ENCODE measurements around the gene ANKZF1. TPM values are rescaled to one million over a fixed set of nuclear protein-coding genes. Genes with fewer than 3 reads are reported as not detected.

ANKZF1 gene
- polyA plus RNA-seq, 1 experiment, result 22.0 TPM

GRCh38 chr2:219268294-219268693 is 38.7 kb downstream of the ANKZF1 start:
- no peak overlapping the region for H3K27ac ChIP-seq (ENCODE audit: low read depth, low read length)
- TF ChIP-seq CTCF (IDR thresholded peaks at IDR 0.05; ENCODE audit: low read depth, low read length), result no peak
- H3K4me3 ChIP-seq (ENCODE audit: low read depth, low read length), result no peak overlapping the region
- H3K27me3 ChIP-seq (ENCODE audit: control insufficient read depth, insufficient read depth, low read length), result peaks cover 20% of the 10 kb centered on the region
- ChIA-PET CTCF (no interaction called here), POLR2A (no interaction called here)
- no peaks in the 10 kb centered on the region for H3K9me3 ChIP-seq (ENCODE audit: control insufficient read depth, insufficient read depth, low read length)
- no peak for DNase-seq (ENCODE audit: low read depth, low spot score)

GRCh38 chr2:219269362-219270054 is 39.9 kb downstream of the ANKZF1 start:
- ChIA-PET CTCF (interaction anchor here (1.9 kb wide), 1 partner anchor 25 kb away, joined by 6 read pairs; no protein-coding TSS in a partner anchor), POLR2A (no interaction called here)
- Histone ChIP-seq H3K9me3 (ENCODE audit: control insufficient read depth, insufficient read depth, low read length) (no peaks in the 10 kb centered on the region), H3K27me3 (ENCODE audit: control insufficient read depth, insufficient read depth, low read length) (peaks cover 19% of the 10 kb centered on the region), H3K4me3 (ENCODE audit: low read depth, low read length) (no peak overlapping the region), H3K27ac (ENCODE audit: low read depth, low read length) (no peak overlapping the region)
- TF ChIP-seq CTCF (IDR thresholded peaks at IDR 0.05; ENCODE audit: low read depth, low read length), result no peak
- DNase-seq (ENCODE audit: low read depth, low spot score), result no peak

GRCh38 chr2:219270055-219270372 is 40.4 kb downstream of the ANKZF1 start:
- DNase-seq (ENCODE audit: low read depth, low spot score), result no peak
- POLR2A ChIA-PET, result no interaction called here
- H3K27me3 ChIP-seq (ENCODE audit: control insufficient read depth, insufficient read depth, low read length), result peaks cover 15% of the 10 kb centered on the region
- no peaks in the 10 kb centered on the region for H3K9me3 ChIP-seq (ENCODE audit: control insufficient read depth, insufficient read depth, low read length)
- CTCF ChIA-PET, result interaction anchor here (1.9 kb wide), 1 partner anchor 25 kb away, joined by 6 read pairs; no protein-coding TSS in a partner anchor
- no peak for TF ChIP-seq CTCF (IDR thresholded peaks at IDR 0.05; ENCODE audit: low read depth, low read length)
- no peak overlapping the region for H3K4me3 ChIP-seq (ENCODE audit: low read depth, low read length)
- no peak overlapping the region for H3K27ac ChIP-seq (ENCODE audit: low read depth, low read length)

GRCh38 chr2:219271021-219271420 is 41.4 kb downstream of the ANKZF1 start:
- Histone ChIP-seq H3K4me3 (ENCODE audit: low read depth, low read length) (no peak overlapping the region), H3K27ac (ENCODE audit: low read depth, low read length) (no peak overlapping the region), H3K9me3 (ENCODE audit: control insufficient read depth, insufficient read depth, low read length) (no peaks in the 10 kb centered on the region), H3K27me3 (ENCODE audit: control insufficient read depth, insufficient read depth, low read length) (peaks cover 14% of the 10 kb centered on the region)
- no peak for DNase-seq (ENCODE audit: low read depth, low spot score)
- CTCF ChIA-PET, result interaction anchor here (1.9 kb wide), 1 partner anchor 24 kb away, joined by 6 read pairs; no protein-coding TSS in a partner anchor
- POLR2A ChIA-PET, result no interaction called here
- no peak for TF ChIP-seq CTCF (IDR thresholded peaks at IDR 0.05; ENCODE audit: low read depth, low read length)

GRCh38 chr2:219272356-219272755 is 42.8 kb downstream of the ANKZF1 start:
- ChIA-PET POLR2A (no interaction called here), CTCF (interaction anchor here (1.1 kb wide), 1 partner anchor 23 kb away, joined by 4 read pairs; no protein-coding TSS in a partner anchor)
- H3K27ac ChIP-seq (ENCODE audit: low read depth, low read length), result no peak overlapping the region
- TF ChIP-seq CTCF (IDR thresholded peaks at IDR 0.05; ENCODE audit: low read depth, low read length), result no peak
- no peaks in the 10 kb centered on the region for H3K9me3 ChIP-seq (ENCODE audit: control insufficient read depth, insufficient read depth, low read length)
- peaks cover 6% of the 10 kb centered on the region for H3K27me3 ChIP-seq (ENCODE audit: control insufficient read depth, insufficient read depth, low read length)
- no peak overlapping the region for H3K4me3 ChIP-seq (ENCODE audit: low read depth, low read length)
- no peak for DNase-seq (ENCODE audit: low read depth, low spot score)
